HG03139 (cell line): ENCODE measurements around the gene MLC1.

Source experiments
- ATAC-seq: cut with Tn5 transposase; IDR thresholded peaks from one replicate; pipeline ENCODE4 v1.9.1; 2021; ENCODE audit not compliant: unreplicated experiment

MLC1 gene

GRCh38 chr22:50039669-50040443, 45.4 kb downstream of the MLC1 start:
- ATAC-seq, result no peak

GRCh38 chr22:50035976-50036724, 49.1 kb downstream of the MLC1 start:
- ATAC-seq, result no peak

- no peak for ATAC-seq
These were observed 49.9 kb downstream of the MLC1 start for GRCh38 chr22:50035131-50035881.

GRCh38 chr22:50034126-50035081, 50.8 kb downstream of the MLC1 start:
- ATAC-seq, result no peak

GRCh38 chr22:50032941-50033601, 52.2 kb downstream of the MLC1 start:
- ATAC-seq, result no peak

GRCh38 chr22:50032109-50032871, 52.9 kb downstream of the MLC1 start:
- ATAC-seq, result no peak

GRCh38 chr22:50031189-50032091, 53.8 kb downstream of the MLC1 start:
- ATAC-seq, result no peak

GRCh38 chr22:50030297-50031188, 54.7 kb downstream of the MLC1 start:
- ATAC-seq, result no peak

GRCh38 chr22:50027639-50028537, 57.3 kb downstream of the MLC1 start:
- ATAC-seq, result no peak

- ATAC-seq, result no peak
These were observed 59.2 kb downstream of the MLC1 start for GRCh38 chr22:50025993-50026392.

GRCh38 chr22:50022171-50022819, 62.9 kb downstream of the MLC1 start:
- ATAC-seq, result no peak

- no peak for ATAC-seq
These were observed 64.6 kb downstream of the MLC1 start for GRCh38 chr22:50020606-50021005.

GRCh38 chr22:50019316-50019715, 65.9 kb downstream of the MLC1 start:
- no peak for ATAC-seq

- no peak for ATAC-seq
These were observed 66.5 kb downstream of the MLC1 start for GRCh38 chr22:50018608-50019285.

- no peak for ATAC-seq
These were observed 67.5 kb downstream of the MLC1 start for GRCh38 chr22:50017701-50018224.
